ENCODE results near the gene TNFRSF14.

TNFRSF14 gene

DNA sequence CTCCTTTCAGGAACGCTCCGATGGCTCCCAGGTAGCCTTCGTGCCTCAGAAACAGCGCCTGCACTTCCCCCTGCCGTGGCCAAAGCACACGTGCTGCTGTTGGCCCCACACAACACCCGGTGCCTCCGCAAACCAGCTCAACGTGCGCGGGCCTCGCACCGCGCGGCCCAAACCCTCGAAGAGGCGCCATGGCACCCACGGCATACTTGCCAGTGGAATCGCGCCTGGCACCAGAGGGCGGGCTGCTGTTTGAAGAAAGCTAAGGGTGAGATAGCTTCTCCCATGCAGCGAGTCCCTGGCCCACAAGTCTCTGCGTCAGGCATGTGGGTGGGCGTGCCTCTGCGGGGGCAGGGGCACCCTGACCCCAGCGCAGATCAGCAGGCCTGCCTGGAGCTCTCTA lies 37.6 kb upstream of the TNFRSF14 start:
- TF ChIP-seq SPI1 (IDR thresholded peaks at IDR 0.05; ENCODE audit: borderline replicate concordance, low read depth): no peak
- TF ChIP-seq POLR2AphosphoS5 (IDR thresholded peaks at IDR 0.05; ENCODE audit: low read depth): no peak
- no peak for TF ChIP-seq CTCF (IDR thresholded peaks at IDR 0.05; ENCODE audit: insufficient read depth, low read length)
- TF ChIP-seq REST (IDR thresholded peaks at IDR 0.05; ENCODE audit: insufficient replicate concordance, low read depth): no peak
- no peak for TF ChIP-seq GABPA (IDR thresholded peaks at IDR 0.05; ENCODE audit: low read depth)
- no peak overlapping the region for H3K4me3 ChIP-seq (replicated peaks; ENCODE audit: insufficient read depth, low read length)
- DNase-seq (ENCODE audit: low read depth in 1 of 2, low spot score in 1 of 2): no peak
- no peaks in the 10 kb centered on the region for H3K27me3 ChIP-seq (ENCODE audit: insufficient read depth, poor library complexity, severe bottlenecking)
- H3K27ac ChIP-seq (replicated peaks): no peak overlapping the region

- TF ChIP-seq GABPA (IDR thresholded peaks at IDR 0.05; ENCODE audit: low read depth) (no peak), CTCF (IDR thresholded peaks at IDR 0.05; ENCODE audit: insufficient read depth, low read length) (no peak), POLR2AphosphoS5 (IDR thresholded peaks at IDR 0.05; ENCODE audit: low read depth) (no peak), SPI1 (IDR thresholded peaks at IDR 0.05; ENCODE audit: borderline replicate concordance, low read depth) (no peak), REST (IDR thresholded peaks at IDR 0.05; ENCODE audit: insufficient replicate concordance, low read depth) (no peak)
- DNase-seq (ENCODE audit: low read depth in 1 of 2, low spot score in 1 of 2): no peak
- Histone ChIP-seq H3K27me3 (ENCODE audit: insufficient read depth, poor library complexity, severe bottlenecking) (no peaks in the 10 kb centered on the region), H3K4me3 (replicated peaks; ENCODE audit: insufficient read depth, low read length) (no peak overlapping the region), H3K27ac (replicated peaks) (no peak overlapping the region)
Observed at GRCh38 chr1:2519029-2519685, 37.0 kb upstream of the TNFRSF14 start.

- TF ChIP-seq POLR2AphosphoS5 (IDR thresholded peaks at IDR 0.05; ENCODE audit: low read depth): no peak
- no peak for TF ChIP-seq SPI1 (IDR thresholded peaks at IDR 0.05; ENCODE audit: borderline replicate concordance, low read depth)
- no peaks in the 10 kb centered on the region for H3K27me3 ChIP-seq (ENCODE audit: insufficient read depth, poor library complexity, severe bottlenecking)
- no peak overlapping the region for H3K27ac ChIP-seq (replicated peaks)
- DNase-seq (ENCODE audit: low read depth in 1 of 2, low spot score in 1 of 2): no peak
- no peak overlapping the region for H3K4me3 ChIP-seq (replicated peaks; ENCODE audit: insufficient read depth, low read length)
Observed at GRCh38 chr1:2519729-2520128, 36.4 kb upstream of the TNFRSF14 start.

DNA sequence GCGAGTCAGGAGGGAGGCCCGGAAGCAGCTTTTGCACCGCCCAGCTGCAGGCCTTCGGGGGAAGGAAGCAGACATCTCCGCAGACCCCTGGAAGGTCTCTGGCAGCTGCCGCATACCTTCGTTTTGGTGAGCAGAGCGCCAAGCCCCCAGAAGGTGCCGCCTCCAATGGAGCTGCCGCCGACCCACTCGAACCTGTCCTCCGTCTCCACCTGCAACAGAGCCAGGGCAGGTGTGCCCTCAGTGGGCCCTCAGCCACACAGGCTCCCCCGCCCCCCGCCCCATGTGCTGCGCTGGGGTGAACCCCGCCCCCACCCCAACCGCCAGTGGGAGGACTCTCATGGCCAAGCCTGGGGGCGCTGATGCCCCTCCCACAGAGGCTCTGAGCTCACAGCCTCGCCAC lies 36.0 kb upstream of the TNFRSF14 start:
- no peak for DNase-seq (ENCODE audit: low read depth in 1 of 2, low spot score in 1 of 2)
- no peaks in the 10 kb centered on the region for H3K27me3 ChIP-seq (ENCODE audit: insufficient read depth, poor library complexity, severe bottlenecking)
- no peak overlapping the region for H3K4me3 ChIP-seq (replicated peaks; ENCODE audit: insufficient read depth, low read length)
- no peak for TF ChIP-seq SPI1 (IDR thresholded peaks at IDR 0.05; ENCODE audit: borderline replicate concordance, low read depth)
- no peak for TF ChIP-seq POLR2AphosphoS5 (IDR thresholded peaks at IDR 0.05; ENCODE audit: low read depth)
- TF ChIP-seq REST (IDR thresholded peaks at IDR 0.05; ENCODE audit: insufficient replicate concordance, low read depth): no peak
- no peak for TF ChIP-seq CTCF (IDR thresholded peaks at IDR 0.05; ENCODE audit: insufficient read depth, low read length)
- no peak for TF ChIP-seq GABPA (IDR thresholded peaks at IDR 0.05; ENCODE audit: low read depth)
- H3K27ac ChIP-seq (replicated peaks): no peak overlapping the region

All from HL-60 (cell line).